GM21528 (cell line): Measurements from ENCODE around the gene RASGRP3.

Source experiments
- ATAC-seq: cut with Tn5 transposase; IDR thresholded peaks from one replicate; pipeline ENCODE4 v1.9.1; 2021; ENCODE audit warnings: mild to moderate bottlenecking, moderate library complexity; ENCODE audit not compliant: unreplicated experiment, low FRiP score

The RASGRP3 gene

GRCh38 chr2:33489835-33490431 lies 13.5 kb downstream of the RASGRP3 start:
- no peak for ATAC-seq

- no peak for ATAC-seq
These were observed 15.1 kb downstream of the RASGRP3 start for GRCh38 chr2:33491441-33492084.

- no peak for ATAC-seq
These were observed 16.1 kb downstream of the RASGRP3 start for GRCh38 chr2:33492399-33493134.

GRCh38 chr2:33494155-33494779 lies 17.8 kb downstream of the RASGRP3 start:
- peak; percentile 62 for ATAC-seq

- no peak for ATAC-seq
These were observed 18.6 kb downstream of the RASGRP3 start for GRCh38 chr2:33494877-33495641.

- ATAC-seq: no peak
These were observed 19.2 kb downstream of the RASGRP3 start for GRCh38 chr2:33495683-33496082.

- no peak for ATAC-seq
These were observed 19.7 kb downstream of the RASGRP3 start for GRCh38 chr2:33496150-33496549.

GRCh38 chr2:33496726-33497125 lies 20.3 kb downstream of the RASGRP3 start:
- no peak for ATAC-seq

GRCh38 chr2:33497221-33497650 lies 20.8 kb downstream of the RASGRP3 start:
- peak; percentile 46 for ATAC-seq

GRCh38 chr2:33498291-33498956 lies 22.0 kb downstream of the RASGRP3 start:
- no peak for ATAC-seq

GRCh38 chr2:33500177-33500576 lies 23.7 kb downstream of the RASGRP3 start:
- no peak for ATAC-seq

- ATAC-seq: no peak
These were observed 25.6 kb downstream of the RASGRP3 start for GRCh38 chr2:33502025-33502424.

GRCh38 chr2:33503002-33503401 lies 26.6 kb downstream of the RASGRP3 start:
- no peak for ATAC-seq

- ATAC-seq: no peak
These were observed 29.5 kb downstream of the RASGRP3 start for GRCh38 chr2:33505966-33506365.

GRCh38 chr2:33509908-33510585 lies 33.6 kb downstream of the RASGRP3 start:
- ATAC-seq: no peak

- ATAC-seq: no peak
These were observed 34.1 kb downstream of the RASGRP3 start for GRCh38 chr2:33510586-33510968.

GRCh38 chr2:33511141-33511540 lies 34.7 kb downstream of the RASGRP3 start:
- ATAC-seq: no peak

- no peak for ATAC-seq
These were observed 35.7 kb downstream of the RASGRP3 start for GRCh38 chr2:33512112-33512511.

GRCh38 chr2:33513480-33513879 lies 37.0 kb downstream of the RASGRP3 start:
- no peak for ATAC-seq
